ENCODE measurements around the gene PTPRD.

Gene PTPRD

GRCh38 chr9:8572209-8572608 is 2040.6 kb downstream of the PTPRD start:
- DNase-seq (ENCODE audit: low spot score) = no peak

DNA sequence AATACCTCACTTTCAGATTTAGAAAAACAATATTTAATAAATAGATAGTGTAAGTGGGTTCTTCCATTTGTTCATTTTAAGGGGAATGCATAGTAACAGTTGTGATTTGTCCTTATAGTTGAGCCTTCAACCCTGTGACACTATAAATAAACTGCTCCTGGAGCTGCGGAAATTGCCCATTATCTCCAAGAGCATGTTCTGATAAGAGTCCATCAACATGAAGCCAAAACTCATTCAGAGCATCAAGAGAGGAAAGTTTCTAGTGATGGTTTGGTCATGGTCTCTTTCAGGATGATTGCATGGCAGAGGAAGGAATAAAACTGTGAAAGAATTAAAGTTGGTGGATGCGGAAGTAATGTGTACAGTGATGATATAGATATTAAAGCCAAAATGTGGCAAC is 2041.2 kb downstream of the PTPRD start:
- no peak for DNase-seq (ENCODE audit: low spot score)

DNA sequence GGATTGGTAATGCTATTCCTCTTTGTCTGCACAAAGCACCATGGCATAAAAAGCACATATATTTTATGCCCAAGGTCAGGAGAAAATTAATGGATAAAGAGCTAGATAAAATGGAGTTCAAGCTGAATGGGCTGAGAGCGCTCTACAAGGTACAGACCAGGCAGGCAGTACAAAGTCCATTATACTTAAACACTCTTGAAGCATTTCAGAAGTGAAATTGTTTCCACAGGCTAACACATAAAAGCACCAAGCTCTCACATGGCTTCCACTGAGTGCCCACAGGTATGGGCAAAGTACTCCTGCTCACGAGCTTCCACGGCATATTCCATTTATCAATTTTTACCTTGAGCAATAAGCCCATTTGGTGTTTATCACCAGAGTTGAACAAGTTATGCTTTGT is 2042.0 kb downstream of the PTPRD start:
- no peak for DNase-seq (ENCODE audit: low spot score)

DNA sequence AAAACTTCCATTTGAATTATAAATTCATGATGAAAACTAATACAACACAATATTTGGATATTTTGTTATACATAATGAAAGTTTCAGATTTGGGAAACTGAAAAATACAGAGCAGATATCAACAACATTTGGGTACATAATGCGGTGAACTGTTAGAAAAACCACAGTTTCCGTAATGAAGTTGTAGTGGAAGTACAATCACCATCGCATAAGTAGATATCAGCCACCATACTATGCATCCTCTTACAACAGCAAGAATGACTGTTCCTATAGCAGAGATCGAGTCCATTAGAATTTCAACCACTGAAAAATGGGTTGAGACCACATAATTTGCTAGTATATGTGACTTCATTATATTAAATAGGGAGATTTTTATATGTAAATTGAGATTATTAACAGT is 2043.0 kb downstream of the PTPRD start:
- no peak for DNase-seq (ENCODE audit: low spot score)

DNA sequence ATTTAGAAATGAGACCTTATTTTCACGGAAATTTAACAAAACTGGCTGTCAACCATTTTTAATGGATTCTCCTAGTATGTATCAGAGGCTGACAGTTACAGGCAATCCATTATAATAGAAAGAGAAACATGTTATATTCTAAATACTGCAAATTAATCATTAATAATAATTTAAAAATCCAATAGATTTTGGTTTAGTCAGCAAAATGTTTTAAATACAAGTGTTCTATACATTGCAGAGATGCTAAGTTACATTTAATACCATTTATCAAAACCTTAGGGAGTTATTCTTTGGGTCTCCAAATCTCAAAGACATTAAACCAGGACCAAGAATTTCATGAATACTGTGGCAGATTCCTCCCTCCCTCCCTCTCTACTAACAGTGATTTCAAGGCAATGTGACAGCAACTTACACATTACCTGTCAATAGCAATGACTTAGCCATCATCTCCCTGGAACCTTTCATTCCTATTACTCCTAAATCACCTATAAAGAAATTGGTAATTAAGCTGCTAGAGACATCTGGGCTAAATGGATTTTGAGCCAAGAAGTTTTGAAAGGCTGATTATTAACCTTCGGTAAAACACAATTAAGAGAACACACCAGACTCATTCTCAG is 2044.7 kb downstream of the PTPRD start:
- no peak for DNase-seq (ENCODE audit: low spot score)

DNA sequence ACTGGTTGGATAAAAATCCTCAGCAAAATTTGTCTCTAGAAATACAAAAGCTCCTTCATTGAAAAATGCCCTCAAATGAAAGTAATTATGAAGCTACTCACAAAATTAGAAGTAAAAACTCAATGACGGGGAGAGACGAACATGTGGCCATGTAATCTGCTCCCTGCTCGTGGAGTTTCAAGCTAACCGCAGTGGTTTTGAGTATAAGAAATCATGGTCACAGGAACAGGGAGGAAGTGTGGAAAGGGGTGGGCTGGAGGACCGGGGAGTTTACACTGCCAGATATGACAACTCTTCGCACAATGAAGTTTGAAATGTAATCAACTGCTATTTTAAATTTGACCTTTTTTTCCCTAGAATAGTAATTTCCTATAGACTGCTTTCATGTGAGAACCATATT is 2047.8 kb downstream of the PTPRD start:
- no peak for DNase-seq (ENCODE audit: low spot score)

DNA sequence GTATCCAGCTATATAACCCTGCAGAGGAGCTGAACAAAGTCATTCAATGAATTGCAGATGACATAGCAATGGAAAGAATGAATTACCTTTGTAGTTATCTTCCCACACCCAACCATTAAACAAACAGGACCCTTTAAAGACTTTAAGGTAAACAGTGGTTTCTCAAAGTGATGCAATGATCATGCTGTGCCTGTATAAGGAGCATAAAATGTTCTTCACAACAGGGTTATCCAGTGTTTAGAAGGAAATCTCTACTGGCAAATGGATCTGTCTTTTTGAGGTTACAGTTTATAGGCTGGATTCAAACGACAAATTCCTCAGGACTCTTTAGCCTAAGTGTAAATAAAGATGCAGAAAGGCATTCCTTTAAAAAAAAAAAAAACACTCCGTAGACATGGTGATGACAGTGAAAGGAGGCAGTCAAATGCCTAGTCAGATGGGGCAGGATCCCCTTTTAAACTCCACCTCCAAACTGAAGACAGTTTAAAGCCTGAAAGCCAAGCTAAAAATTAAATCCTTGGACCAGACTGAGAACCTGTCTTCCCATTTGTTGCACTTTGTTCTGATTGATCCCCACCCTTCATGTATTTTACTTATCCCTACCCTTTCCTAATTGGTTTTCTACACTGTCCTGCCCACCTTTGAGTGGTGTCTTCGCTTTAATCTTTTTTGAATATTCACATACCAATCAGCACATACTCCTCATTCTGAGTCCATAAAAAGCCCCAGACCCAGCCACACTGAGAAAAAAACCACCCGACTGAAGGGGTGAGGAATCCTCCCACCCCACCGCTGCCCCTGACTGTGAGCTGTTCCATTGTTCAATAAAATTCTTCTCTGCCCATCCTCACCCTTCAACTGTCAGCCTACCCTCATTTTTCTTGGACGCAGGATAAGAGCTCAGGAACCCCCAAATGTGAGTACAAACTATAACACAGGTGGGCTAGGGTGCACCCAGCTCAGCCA is 2052.0 kb downstream of the PTPRD start:
- no peak for DNase-seq (ENCODE audit: low spot score)

- no peak for DNase-seq (ENCODE audit: low spot score)
Measured at GRCh38 chr9:8558176-8558575, 2054.6 kb downstream of the PTPRD start.

GRCh38 chr9:8555762-8556500 is 2056.9 kb downstream of the PTPRD start:
- DNase-seq (ENCODE audit: low spot score) = no peak

- no peak for DNase-seq (ENCODE audit: low spot score)
Measured at GRCh38 chr9:8553444-8553843, 2059.4 kb downstream of the PTPRD start.

DNA sequence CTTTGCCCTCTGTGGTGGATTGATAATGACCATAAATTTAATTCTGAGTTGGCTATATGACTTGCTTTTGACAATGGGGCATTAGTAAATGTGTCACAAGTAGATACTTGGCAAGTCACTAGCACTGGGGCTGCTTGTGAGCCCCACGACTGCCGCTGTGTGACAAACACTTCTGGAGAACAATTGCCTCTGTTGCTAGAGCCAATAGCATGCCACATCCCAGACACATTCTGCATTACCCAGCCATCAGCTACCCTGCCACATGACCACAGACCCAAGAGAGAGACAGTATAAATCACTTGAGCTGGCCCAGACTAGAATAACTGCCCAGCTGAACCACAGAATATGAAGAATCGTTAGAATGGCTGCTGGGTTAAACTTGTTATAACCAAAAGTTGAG is 2060.1 kb downstream of the PTPRD start:
- no peak for DNase-seq (ENCODE audit: low spot score)

- no peak for DNase-seq (ENCODE audit: low spot score)
Measured at GRCh38 chr9:8549214-8549613, 2063.6 kb downstream of the PTPRD start.

- DNase-seq (ENCODE audit: low spot score) = no peak
Measured at GRCh38 chr9:8543219-8543618, 2069.6 kb downstream of the PTPRD start.

GRCh38 chr9:8542537-8542936 is 2070.3 kb downstream of the PTPRD start:
- DNase-seq (ENCODE audit: low spot score) = no peak

DNA sequence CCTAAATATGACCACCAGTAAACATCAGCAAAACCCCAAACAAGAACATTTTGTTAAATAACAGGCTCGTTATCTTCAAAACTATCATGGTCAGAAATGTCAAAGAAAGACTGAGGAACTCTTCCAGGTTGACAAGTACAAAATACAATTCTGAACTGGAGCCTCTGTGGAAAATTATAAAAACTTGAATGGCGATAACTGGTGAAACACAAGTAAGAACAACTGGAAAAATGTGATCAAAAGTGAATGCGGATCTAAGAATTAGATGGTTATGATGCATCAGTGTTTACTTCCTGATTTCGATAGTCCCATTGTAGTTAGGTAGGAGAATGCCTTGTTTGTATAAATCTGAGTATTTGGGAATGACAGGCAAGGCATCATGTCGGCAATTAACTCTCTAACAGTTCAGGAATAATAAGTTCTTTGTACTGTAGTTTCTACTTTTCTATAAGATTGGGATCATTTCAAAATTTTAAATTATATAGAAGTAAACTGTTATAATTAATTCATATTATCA is 2073.1 kb downstream of the PTPRD start:
- DNase-seq (ENCODE audit: low spot score) = no peak

DNA sequence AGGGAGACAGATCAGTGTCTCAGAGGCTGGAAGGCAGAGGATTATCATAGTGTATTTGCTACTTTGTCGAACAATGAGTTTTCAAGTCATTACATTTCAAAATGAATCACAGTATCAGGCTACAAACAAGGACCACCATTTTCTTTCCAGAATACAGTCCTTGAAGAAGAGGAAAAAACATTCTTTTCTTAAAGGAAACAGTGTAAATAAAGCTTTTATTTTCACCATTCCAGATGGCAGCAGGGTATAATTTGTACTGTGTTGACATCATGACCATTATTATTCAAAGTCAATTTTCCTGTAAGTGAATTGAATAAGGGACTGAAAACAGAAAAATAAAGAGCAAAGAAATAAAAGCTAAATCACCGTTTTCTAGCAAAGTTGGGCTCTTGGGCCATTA is 2076.0 kb downstream of the PTPRD start:
- no peak for DNase-seq (ENCODE audit: low spot score)

- DNase-seq (ENCODE audit: low spot score) = no peak
Measured at GRCh38 chr9:8534828-8535227, 2078.0 kb downstream of the PTPRD start.

DNA sequence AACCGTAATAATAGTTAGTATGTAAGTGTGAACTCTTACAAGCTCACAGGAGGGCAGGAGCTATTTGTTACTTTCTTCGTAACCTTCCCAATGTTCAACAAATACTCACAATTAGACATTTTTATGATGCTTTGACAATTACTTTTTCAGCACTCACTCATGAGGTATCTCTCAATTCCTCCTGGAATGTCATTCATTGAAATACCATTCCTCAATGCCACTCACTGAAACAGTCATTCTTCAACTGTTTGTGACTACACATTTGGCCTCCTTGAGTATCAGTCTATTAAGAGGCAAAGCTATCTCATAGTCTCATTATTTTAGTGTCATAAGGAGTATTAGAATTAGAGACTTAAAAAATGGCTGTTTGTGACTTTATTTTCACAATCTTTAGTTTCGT is 2079.1 kb downstream of the PTPRD start:
- DNase-seq (ENCODE audit: low spot score) = no peak

DNA sequence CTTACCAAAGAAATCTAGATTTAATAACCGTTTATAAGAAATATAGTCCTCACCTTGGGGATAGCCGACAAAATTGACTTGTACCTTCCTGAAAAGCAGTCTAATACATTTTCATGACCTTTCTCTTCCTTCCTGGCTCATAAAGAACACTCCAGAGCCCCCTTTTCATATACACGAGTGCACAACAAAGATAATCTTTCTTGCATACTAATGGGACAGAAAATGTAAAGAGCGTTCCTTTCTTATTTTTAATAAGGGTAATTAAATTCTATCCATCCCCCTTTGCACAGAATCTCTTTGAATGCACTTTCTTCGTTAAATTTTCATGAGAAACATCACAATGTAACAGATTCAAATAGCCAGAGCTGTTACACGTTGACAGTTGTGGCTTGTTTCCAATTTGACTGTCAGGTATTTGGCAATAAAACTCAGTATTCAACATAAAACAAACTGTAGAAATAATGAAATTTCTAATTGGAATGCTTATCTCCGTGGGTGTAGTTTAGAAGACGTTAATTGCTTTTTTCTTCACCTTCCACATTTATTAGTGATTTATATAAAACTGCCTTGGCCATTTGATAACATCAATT is 2080.9 kb downstream of the PTPRD start:
- DNase-seq (ENCODE audit: low spot score) = no peak

DNA sequence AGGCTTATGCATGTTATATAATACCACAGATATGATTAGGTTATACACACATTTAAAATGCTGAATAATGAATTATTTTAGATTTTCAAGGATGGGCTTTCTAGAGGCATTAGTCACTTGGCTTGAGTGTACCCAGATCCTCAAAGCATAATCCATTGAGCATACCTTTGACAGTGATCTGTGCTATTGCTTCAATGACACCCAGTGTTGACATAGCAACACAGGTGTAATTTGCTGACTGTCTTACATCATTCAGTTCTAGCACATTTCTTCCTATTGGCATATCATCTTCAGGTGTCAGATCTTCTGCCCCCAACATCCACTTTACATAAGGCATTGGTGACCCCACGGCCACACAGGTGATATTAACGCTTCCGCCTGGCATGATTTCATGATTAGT is 2091.7 kb downstream of the PTPRD start:
- DNase-seq (ENCODE audit: low spot score) = no peak

- DNase-seq (ENCODE audit: low spot score) = no peak
Measured at GRCh38 chr9:8515748-8516147, 2097.1 kb downstream of the PTPRD start.

- no peak for DNase-seq (ENCODE audit: low spot score)
Measured at GRCh38 chr9:8514760-8515159, 2098.0 kb downstream of the PTPRD start.

Data from GM03348 (cell line).